Esophagus squamous epithelium (tissue), 4 donors: ENCODE measurements around the gene SPATS2.

ENCODE experiments used
- POLR2A ChIP-seq, 4 donors: fragments of 450-650 bp; IDR thresholded peaks; one replicate each; pipeline ENCODE4 v1.6.1; 2017; ENCODE audit warnings: antibody characterized with exemption in 4 of 4, mild to moderate bottlenecking in 4 of 4, moderate library complexity in 3 of 4
- TF ChIP-seq, protein P1 (sequence below), 6 experiments: fragments of 450-650 bp in 4 of 6; fragments of 200-600 bp in 2 of 6; sonication (generic) in 2 of 6; IDR thresholded peaks; one replicate each; pipeline ENCODE4 v1.5.1; 2016 to 2019; ENCODE audit warnings: antibody characterized with exemption in 6 of 6, mild to moderate bottlenecking in 4 of 6, moderate library complexity in 4 of 6

DNA sequence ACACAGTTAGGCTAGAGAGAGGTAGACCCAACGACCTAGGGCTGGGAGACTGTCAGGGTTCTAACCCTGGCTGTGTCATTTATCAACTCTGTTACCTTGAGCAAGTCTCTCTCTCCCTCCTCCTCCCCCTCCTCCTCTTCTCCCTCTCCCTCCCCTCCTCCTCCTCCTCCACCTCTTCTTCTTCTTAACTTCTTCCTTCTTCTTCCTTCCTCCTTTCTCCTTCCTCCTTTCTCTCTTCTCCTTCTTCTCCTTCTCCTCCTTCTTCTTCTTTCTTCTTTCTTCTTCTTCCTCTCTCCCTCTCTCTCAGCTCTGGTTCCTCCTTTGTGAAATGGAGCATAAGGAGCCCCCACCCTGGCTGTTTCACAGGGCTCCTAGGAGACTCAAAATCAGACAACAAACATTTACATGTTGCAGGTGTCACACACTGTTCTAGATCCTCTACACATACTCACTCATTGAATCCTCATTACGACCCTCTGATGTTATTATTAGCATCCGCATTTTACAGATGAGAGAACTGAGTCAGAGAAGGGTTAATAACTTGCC, 169.3 kb downstream of the SPATS2 start:
- TF ChIP-seq, protein P1, sequence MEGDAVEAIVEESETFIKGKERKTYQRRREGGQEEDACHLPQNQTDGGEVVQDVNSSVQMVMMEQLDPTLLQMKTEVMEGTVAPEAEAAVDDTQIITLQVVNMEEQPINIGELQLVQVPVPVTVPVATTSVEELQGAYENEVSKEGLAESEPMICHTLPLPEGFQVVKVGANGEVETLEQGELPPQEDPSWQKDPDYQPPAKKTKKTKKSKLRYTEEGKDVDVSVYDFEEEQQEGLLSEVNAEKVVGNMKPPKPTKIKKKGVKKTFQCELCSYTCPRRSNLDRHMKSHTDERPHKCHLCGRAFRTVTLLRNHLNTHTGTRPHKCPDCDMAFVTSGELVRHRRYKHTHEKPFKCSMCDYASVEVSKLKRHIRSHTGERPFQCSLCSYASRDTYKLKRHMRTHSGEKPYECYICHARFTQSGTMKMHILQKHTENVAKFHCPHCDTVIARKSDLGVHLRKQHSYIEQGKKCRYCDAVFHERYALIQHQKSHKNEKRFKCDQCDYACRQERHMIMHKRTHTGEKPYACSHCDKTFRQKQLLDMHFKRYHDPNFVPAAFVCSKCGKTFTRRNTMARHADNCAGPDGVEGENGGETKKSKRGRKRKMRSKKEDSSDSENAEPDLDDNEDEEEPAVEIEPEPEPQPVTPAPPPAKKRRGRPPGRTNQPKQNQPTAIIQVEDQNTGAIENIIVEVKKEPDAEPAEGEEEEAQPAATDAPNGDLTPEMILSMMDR (IDR thresholded peaks at IDR 0.05): no peak
- TF ChIP-seq POLR2A (IDR thresholded peaks at IDR 0.05): no peak
